Ishikawa (cell line): Measurements from ENCODE around the gene DSEL.

Source experiments
- CEBPB ChIP-seq: IDR thresholded peaks from 2 replicates; pipeline ENCODE4 v1.6.1; 2012
- CREB1 ChIP-seq: IDR thresholded peaks from 2 replicates; pipeline ENCODE4 v1.6.1; 2012; ENCODE audit warnings: low read depth
- EGR1 ChIP-seq: IDR thresholded peaks from 2 replicates; pipeline ENCODE4 v1.6.1; 2012
- EP300 ChIP-seq: IDR thresholded peaks from 2 replicates; pipeline ENCODE4 v1.6.1; 2012; ENCODE audit warnings: borderline replicate concordance
- MAX ChIP-seq: IDR thresholded peaks from 2 replicates; pipeline ENCODE4 v1.6.1; 2012
- NFIC ChIP-seq: IDR thresholded peaks from 2 replicates; pipeline ENCODE4 v1.6.1; 2012
- RAD21 ChIP-seq: IDR thresholded peaks from 2 replicates; pipeline ENCODE4 v1.6.1; 2012; ENCODE audit warnings: low read depth
- REST ChIP-seq: IDR thresholded peaks from 2 replicates; pipeline ENCODE4 v1.6.1; 2012; ENCODE audit warnings: low read depth, mild to moderate bottlenecking
- TAF1 ChIP-seq: IDR thresholded peaks from 2 replicates; pipeline ENCODE4 v1.6.1; 2012; ENCODE audit warnings: low read depth, mild to moderate bottlenecking
- TCF12 ChIP-seq: IDR thresholded peaks from 2 replicates; pipeline ENCODE4 v1.6.1; 2012; ENCODE audit warnings: low read depth
- TEAD4 ChIP-seq: IDR thresholded peaks from 2 replicates; pipeline ENCODE4 v1.6.1; 2012
- USF1 ChIP-seq: IDR thresholded peaks from 2 replicates; pipeline ENCODE4 v1.6.1; 2012
- YY1 ChIP-seq: IDR thresholded peaks from 2 replicates; pipeline ENCODE4 v1.6.1; 2012; ENCODE audit warnings: low read depth

- TF ChIP-seq TEAD4 (no peak), EP300 (no peak), CREB1 (no peak), MAX (no peak), REST (no peak), TCF12 (no peak), USF1 (no peak), CEBPB (no peak), EGR1 (no peak), YY1 (no peak), RAD21 (no peak), NFIC (no peak), TAF1 (no peak)
Measured at GRCh38 chr18:67464499-67464898, 52.0 kb downstream of the DSEL start.
